Stimulated activated CD8-positive, alpha-beta memory T cell treated with anti-CD3 and anti-CD28 coated beads, Interleukin-15, amount 100 ng/mL, for 48 hours (primary cell): ENCODE measurements around the gene ENPP5.
A peak's percentile ranks its signal among the peaks of the same experiment; 100 is the strongest.
"Not testable (repeated sequence)": the region's sequence is repeated elsewhere in the genome, so short reads cannot be mapped to it uniquely, and the experiment has no call there.

Source experiments
- DNase-seq, 2 donors: peaks; one replicate each; pipeline ENCODE4 v3.0.0-alpha.2; 2020; ENCODE audit warnings: low read depth in 2 of 2

Gene ENPP5

GRCh38 chr6:46175446-46175845, 4.7 kb upstream of the ENPP5 start:
- DNase-seq = peak in 1 of 2 donors; percentile 1

- DNase-seq = no peak
These were observed 4.1 kb upstream of the ENPP5 start for GRCh38 chr6:46174904-46175303.

GRCh38 chr6:46172176-46172575, 1.4 kb upstream of the ENPP5 start:
- no peak for DNase-seq

DNA sequence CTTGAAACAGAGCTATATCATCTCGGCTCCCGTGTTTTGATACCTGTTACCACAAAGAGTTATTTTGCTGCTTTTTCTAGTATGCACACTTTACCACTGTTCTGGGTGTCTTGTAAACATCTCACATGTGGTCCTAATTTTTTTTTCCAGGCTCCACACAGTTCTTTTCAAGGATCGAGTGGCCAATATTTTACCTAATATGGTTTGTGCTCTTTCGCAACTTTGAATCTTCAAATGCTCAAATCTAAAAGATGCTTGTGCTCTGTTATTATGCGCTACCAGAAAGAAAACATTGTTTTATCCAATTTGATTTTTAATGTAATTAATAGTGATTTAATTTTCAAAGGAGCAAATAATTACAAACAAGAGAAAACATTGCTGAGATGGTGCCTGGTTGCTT, 10.7 kb downstream of the ENPP5 start:
- no peak for DNase-seq

- DNase-seq = no peak
These were observed 11.6 kb downstream of the ENPP5 start for GRCh38 chr6:46159229-46159628.

- DNase-seq = no peak
These were observed 14.1 kb downstream of the ENPP5 start for GRCh38 chr6:46156701-46157100.

- DNase-seq = not testable (repeated sequence)
These were observed 21.7 kb downstream of the ENPP5 start for GRCh38 chr6:46149066-46149465.

DNA sequence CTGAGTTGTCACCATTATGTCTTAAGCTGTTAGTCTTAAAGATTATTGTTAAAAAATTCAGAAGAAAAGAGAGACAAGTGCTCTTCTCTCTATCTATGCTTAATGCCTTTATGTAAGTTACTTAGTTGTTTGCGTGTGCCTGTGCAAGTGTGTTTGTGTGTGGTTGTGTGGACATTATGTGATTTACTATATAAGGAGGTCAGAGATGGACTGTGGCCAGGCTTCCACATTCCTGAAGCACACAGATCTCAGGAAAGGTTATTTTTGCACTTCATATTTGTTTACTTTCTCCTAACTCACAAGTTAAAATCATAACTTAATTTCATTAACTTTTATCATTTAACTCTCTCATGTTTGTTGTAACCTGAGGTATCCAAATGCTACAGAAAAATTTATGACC, 26.5 kb downstream of the ENPP5 start:
- no peak for DNase-seq

DNA sequence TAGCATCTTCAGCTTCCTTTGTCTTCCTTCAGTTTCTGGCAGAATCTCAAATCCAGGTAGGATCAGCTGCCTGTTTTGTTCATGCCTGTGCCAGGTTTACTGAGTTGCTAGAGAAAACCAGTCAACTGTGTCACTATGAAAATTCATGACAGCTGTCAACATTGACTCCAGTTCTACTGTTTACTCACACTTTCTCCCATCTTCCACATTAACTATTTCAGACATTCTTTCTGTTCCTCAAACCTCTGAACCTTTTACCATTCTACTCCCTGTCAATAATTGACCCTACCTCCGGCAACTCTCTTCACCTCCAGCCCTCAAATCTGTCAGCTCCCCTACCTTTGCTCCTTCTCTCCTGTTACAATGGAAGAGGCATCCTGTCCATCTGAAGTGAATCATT, 32.5 kb downstream of the ENPP5 start:
- no peak for DNase-seq

- DNase-seq = no peak
These were observed 33.4 kb downstream of the ENPP5 start for GRCh38 chr6:46137387-46137786.

GRCh38 chr6:46136831-46137230, 33.9 kb downstream of the ENPP5 start:
- DNase-seq = no peak

GRCh38 chr6:46135176-46135575, 35.6 kb downstream of the ENPP5 start:
- DNase-seq = no peak

GRCh38 chr6:46134216-46134615, 36.6 kb downstream of the ENPP5 start:
- DNase-seq = no peak

DNA sequence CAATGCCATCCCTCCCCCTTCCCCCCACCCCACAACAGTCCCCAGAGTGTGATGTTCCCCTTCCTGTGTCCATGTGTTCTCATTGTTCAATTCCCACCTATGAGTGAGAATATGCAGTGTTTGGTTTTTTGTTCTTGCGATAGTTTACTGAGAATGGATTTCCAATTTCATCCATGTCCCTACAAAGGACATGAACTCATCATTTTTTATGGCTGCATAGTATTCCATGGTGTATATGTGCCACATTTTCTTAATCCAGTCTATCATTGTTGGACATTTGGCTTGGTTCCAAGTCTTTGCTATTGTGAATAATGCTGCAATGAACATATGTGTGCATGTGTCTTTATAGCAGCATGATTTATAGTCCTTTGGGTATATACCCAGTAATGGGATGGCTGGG, 39.5 kb downstream of the ENPP5 start:
- DNase-seq = not testable (repeated sequence)

GRCh38 chr6:46130666-46131065, 40.1 kb downstream of the ENPP5 start:
- no peak for DNase-seq

- peak; percentile 87 for DNase-seq
These were observed 40.9 kb downstream of the ENPP5 start, which contains the start of gene ENPP4 for GRCh38 chr6:46129629-46130511. Gene ENPP4 (plus strand): TSS chr6:46129989. CDS start chr6:46139584, 9,595 bp downstream.

GRCh38 chr6:46129291-46129628, 41.5 kb downstream of the ENPP5 start:
- no peak for DNase-seq

DNA sequence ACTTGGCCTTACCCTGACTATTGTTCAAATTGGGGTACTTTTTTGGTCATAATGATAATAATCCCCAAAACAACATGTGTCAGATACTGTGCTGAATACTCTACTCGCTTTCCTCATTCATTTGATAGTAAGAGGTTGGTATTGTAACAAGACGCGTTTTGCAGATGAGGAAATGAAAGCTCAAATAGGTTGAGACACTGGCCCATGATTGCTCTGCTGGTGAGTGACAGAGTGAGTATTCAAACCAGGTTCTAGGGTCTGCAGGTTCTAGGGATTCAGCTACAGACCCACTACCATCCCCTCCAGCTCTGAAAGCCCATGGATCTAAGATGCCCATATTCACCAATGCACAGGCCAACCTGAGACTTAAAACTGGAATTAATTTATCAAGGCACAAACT, 42.3 kb downstream of the ENPP5 start:
- no peak for DNase-seq

DNA sequence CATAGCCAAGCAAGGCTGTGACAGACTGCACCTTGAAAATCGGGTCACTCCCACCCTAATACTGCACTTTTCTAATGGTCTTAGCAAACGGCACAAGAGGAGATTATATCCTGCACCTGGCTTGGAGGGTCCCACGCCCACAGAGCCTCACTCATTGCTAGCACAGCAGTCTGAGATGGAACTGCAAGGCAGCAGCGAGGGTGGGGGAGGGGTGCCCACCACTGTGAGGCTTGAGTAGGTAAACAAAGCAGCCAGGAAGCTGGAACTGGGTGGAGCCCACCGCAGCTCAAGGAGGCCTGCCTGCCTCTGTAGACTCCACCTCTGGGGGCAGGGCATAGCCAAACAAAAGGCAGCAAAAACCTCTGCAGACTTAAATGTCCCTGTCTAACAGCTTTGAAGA, 51.1 kb downstream of the ENPP5 start:
- not testable (repeated sequence) for DNase-seq

- DNase-seq = no peak
These were observed 51.9 kb downstream of the ENPP5 start for GRCh38 chr6:46118836-46119235.

DNA sequence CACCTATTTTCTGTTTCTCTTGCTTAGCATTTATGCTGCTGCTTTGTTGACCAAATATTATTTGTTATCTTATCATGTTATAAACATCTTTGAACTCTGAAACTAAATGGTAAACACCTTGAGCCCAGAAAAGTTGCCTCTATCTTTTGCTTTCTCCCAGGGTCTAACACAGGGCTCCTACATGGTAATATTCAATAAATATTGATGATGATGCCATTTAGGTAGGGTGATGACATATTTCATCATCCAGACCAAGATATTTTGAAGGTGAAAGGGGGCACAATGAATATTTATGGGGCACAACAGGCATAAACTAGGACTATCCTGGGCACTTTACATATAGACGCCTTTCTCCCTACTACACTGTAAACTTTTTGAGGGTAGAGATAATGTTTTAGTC, 52.6 kb downstream of the ENPP5 start:
- DNase-seq = no peak

DNA sequence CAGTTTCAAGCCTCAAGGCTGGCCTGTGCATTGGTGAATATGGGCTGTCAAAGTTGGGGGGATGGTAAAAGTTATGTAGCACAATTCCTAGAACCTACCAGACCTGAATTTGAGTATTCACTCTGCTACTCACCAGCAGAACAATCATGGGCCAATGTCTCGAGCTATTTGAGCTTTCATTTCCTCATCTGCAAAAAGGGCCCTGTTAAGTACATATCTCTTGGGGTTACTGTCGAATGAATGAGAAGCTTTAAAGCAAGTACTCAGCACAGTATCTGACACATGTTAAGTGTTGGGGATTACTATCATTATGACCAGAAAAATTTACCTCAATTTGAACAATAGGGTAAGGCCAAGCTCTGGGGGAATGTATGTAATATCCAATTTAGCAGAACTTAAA, 54.5 kb downstream of the ENPP5 start:
- no peak for DNase-seq

DNA sequence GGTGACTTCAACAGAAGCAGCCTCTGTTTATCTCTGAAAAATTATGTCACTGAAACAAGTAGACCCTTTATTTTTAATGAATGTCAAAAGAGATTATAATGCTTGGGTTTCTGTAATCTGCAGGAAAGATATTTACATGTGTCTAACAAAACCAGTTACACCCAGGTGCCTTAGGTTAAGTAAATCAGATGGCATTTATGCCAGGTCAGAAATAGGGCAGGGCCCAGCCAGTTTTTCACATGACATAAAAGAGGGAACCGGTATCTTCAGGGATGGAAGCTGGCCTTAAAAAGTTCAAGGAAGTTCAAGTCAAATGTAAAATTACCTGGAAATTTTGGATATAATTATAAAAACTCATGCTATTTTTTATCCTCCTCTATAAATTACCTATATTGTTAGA, 55.1 kb downstream of the ENPP5 start:
- DNase-seq = no peak

DNA sequence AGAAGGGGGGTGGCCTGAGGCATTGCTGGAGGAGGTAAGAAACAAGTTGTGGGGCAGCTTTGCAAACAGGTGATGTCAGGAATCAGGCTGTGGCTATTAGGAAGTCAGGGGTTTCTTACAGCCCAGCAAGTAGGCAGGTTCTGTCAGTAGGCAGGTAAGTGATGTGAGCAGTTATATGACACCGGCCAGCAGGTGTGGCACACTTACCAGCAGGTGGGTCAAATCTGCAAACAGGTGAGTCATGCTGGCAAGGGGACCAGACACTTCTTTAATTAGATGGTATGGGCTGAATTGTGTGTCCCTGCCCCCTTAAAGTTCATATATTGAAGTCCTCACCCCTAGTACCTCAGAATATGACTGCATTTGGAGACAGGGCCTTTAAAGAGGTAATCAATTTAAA, 57.4 kb downstream of the ENPP5 start:
- no peak for DNase-seq
